Measurements from ENCODE around the gene ZNF418.

GRCh38 chr19:57949296-57949695 is 14.1 kb upstream of the ZNF418 start:
- TF ChIP-seq CTCF (IDR thresholded peaks at IDR 0.05) (no peak), ZBTB43 (CRISPR knock-in tag; IDR thresholded peaks at IDR 0.05) (no peak), ATF6 (CRISPR knock-in tag; IDR thresholded peaks at IDR 0.05) (no peak), TCF7 (CRISPR knock-in tag; IDR thresholded peaks at IDR 0.05; ENCODE audit: low read depth) (no peak), ATF3 (CRISPR knock-in tag; conservative IDR thresholded peaks at IDR 0.05) (no peak), FOXK1 (CRISPR knock-in tag; IDR thresholded peaks at IDR 0.05) (no peak), STAT6 (CRISPR knock-in tag; conservative IDR thresholded peaks at IDR 0.05; ENCODE audit: low read depth) (no peak), MAX (CRISPR knock-in tag; IDR thresholded peaks at IDR 0.05) (no peak), FOXP4 (CRISPR knock-in tag; IDR thresholded peaks at IDR 0.05) (no peak), CREB1 (CRISPR knock-in tag; IDR thresholded peaks at IDR 0.05) (no peak), KAT7 (CRISPR knock-in tag; IDR thresholded peaks at IDR 0.05; ENCODE audit: borderline replicate concordance) (no peak), NR3C1 (CRISPR knock-in tag; conservative IDR thresholded peaks at IDR 0.05; ENCODE audit: low read depth) (no peak)

All from WTC11 (cell line).